ENCODE data around the gene TBC1D16. TPM values are rescaled to one million over a fixed set of nuclear protein-coding genes. Genes with fewer than 3 reads are reported as not detected.

Gene TBC1D16
- total RNA-seq, 1 experiment from 2014 or later, result 1,023 TPM

DNA sequence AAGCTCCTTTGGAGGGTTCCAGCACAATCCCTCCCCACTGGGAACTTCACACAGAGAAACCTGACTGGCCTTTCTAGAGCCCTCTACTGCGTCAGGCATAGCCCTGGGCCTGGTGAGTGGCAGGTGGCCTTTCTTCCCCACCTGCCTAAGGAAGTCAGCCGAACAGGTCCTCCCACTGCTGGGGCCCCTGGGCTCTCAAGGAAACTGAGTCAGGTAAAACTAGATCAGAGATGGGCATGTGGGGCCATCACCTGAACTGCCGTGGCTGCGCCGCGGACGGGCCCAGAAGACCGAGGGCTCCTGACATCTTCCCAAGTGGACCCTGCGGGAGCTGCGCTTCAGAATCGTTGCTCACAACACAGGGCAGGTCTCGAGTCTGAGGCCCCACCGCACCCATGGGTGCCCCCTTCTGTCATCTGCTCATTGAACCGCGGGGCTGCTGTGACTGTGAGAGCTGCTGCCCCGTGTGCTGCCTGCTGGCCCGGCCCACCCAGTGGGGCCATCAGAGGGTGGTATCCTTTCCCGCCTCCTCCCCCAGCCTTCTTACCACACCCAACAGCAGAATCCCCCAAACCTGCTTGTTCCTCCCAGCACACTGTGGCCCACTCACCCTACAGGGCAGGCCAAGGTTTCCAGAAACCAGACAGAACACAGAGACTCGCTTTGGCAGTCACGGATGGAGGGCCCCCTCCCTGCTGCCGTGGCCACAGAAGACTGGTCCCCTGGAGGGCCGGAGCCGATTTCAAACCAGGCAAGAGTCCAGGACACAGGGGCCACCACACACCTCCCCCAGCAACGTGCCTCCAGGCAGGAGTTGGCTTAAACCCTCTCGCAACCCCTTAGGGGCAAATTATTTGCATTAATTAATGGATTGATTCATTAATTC, 81.1 kb downstream of the TBC1D16 start:
- peak; percentile 16 for DNase-seq (ENCODE audit: low read depth, low spot score)
- in situ Hi-C loops (cut with HindIII; ENCODE audit: low pct_unique_long_range_greater_than_20kb, low sequenced_read_pairs), result no loop called here

DNA sequence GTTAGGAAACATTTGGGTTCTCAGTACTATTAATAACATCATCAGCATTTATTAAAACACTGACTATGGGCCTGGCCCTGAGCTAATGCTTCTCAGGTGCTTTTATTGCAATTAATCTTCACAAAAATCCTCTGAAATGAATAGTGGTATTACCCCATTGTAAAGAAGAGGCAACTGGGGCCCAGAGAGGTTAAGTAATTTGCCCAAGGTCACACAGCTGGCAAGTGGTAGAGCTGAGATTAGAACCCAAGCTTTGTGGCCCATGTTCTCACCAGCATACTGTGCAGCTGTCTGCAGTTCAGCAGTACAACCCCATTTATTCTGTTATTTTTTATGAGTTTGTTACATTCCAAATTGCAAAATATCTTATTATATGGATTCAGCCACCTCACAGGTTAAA, 82.3 kb downstream of the TBC1D16 start:
- no peak for DNase-seq (ENCODE audit: low read depth, low spot score)
- in situ Hi-C loops (cut with HindIII; ENCODE audit: low pct_unique_long_range_greater_than_20kb, low sequenced_read_pairs), result no loop called here

GRCh38 chr17:79952901-79953300, 82.8 kb downstream of the TBC1D16 start:
- peak; percentile 52 for DNase-seq (ENCODE audit: low read depth, low spot score)
- in situ Hi-C loops (cut with HindIII; ENCODE audit: low pct_unique_long_range_greater_than_20kb, low sequenced_read_pairs), result no loop called here

DNA sequence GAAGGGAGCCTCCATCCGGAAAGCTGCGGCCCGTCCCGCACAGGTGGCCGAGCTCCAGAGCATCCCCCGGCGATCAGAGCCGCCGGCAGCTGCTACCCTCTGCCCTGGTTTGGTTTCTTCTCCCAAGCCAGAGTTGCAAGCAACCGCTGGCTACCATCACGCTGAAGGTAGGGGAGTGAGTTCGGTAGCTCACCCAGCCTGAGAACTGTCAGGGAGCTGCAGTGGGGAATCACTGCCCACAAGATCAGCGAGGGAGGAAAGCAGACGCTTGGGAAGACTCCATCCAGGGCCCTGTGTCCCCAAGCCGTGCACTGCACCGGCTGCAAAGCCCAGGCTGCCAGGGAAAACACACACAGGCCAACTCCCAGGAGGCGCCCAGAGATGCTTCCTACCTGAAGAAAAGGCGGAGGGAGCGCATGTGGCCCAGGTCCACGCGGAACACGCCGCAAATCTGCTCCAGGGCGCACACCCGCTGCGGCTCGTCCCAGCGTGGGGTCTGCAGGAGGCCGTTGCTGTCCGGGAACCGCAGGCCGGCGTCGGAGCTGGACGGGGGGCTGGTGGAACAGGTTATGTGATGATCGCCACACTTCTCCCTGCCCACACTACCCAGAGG, 83.3 kb downstream of the TBC1D16 start:
- in situ Hi-C loops (cut with HindIII; ENCODE audit: low pct_unique_long_range_greater_than_20kb, low sequenced_read_pairs), result no loop called here
- no peak for DNase-seq (ENCODE audit: low read depth, low spot score)

DNA sequence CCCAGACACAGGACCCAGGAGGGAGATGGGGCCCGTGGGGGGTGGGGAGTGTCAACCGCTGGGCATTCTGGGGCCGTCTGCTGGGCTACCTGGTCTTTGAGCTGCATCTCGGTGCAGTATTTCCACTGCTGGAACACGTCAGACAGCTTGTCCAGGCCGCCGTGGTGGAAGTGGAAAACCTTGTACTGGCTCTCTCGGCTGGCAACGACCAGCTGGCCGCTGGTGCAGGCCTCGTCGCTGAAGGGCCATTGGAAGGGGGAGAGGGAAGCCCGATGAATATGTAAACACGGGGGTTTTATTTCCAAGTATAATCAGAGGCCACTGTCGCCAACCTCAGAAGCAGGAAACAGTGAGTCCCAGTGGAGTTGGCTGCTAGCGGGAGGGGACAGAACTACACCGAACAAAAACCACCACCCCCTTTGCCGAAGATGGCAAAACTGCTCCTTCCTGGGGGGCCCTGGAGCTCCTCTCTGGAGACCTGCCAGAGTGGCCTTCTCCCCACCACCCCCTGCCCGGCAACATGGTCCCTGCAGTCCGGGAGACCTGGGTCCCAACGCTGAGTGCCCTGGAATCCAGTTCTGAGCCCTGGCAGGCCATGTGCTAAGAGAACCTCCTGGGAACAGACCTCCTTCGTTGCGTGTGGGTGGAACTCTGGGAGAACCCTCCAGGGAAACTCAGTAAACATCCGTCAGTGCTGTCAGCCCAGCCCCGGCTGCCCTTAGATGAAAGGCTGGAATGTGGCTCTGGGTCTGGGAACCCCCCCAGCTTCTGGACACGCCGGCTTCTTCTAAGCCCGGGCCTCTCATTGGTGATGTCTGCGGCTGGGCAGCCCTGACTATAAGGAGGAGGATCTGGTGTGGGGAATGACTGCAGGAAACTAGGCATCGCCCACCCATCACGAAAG, 84.1 kb downstream of the TBC1D16 start:
- in situ Hi-C loops (cut with HindIII; ENCODE audit: low pct_unique_long_range_greater_than_20kb, low sequenced_read_pairs), result no loop called here
- peak; percentile 98 for DNase-seq (ENCODE audit: low read depth, low spot score)

- in situ Hi-C loops (cut with HindIII; ENCODE audit: low pct_unique_long_range_greater_than_20kb, low sequenced_read_pairs), result no loop called here
- DNase-seq (ENCODE audit: low read depth, low spot score), result peak; percentile 100
These were observed 84.9 kb downstream of the TBC1D16 start for GRCh38 chr17:79950751-79951150.

DNA sequence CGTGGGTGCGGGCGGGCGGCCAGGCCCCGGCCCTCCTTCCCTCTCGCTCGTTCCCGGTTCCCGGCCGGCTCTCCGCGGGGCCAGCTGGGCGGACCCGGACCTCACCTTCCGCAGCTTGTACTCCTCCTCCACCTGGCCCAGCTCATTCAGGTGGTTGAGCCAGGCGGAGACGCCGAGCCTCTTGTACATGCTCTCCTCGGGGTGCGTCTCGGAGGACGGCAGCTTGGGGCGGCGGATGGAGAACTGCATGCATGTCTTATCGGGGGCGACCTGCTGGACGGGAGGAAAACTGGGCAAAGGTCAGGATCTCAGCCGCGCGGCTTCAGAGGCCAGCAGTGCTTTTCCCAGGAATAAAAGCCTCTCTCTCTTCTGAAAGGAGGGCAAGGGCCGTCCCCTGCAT, 85.4 kb downstream of the TBC1D16 start:
- no peak for DNase-seq (ENCODE audit: low read depth, low spot score)
- in situ Hi-C loops (cut with HindIII; ENCODE audit: low pct_unique_long_range_greater_than_20kb, low sequenced_read_pairs), result no loop called here

DNA sequence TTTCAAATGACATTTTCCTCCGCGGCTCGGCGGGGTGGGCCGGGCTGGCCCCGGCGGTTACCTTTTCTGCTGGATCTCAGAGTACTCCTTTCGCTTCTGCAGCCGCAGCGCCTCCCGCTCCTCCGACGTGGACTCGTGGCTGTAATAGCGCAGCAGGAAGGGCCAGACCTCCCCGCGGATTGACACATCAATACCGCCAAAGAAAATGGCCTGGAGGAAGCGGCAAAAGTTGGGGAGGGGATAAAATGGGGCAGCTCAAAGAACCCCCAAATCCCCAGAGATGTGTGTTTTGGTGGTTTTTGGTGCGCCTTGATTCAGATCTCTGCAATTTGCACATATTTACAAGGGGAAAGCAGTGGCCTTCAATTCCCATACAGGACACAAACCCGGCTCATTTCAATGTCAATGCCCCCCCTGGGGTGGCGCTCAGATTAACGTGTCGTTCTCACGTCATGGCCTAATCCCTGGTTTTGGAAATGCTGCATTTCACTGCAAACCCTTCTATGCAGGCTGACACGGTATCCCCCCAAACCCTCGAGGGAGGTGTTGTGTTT, 85.9 kb downstream of the TBC1D16 start:
- peak; percentile 76 for DNase-seq (ENCODE audit: low read depth, low spot score)
- in situ Hi-C loops (cut with HindIII; ENCODE audit: low pct_unique_long_range_greater_than_20kb, low sequenced_read_pairs), result no loop called here

GRCh38 chr17:79948945-79949655, 86.6 kb downstream of the TBC1D16 start:
- peak; percentile 77 for DNase-seq (ENCODE audit: low read depth, low spot score)
- in situ Hi-C loops (cut with HindIII; ENCODE audit: low pct_unique_long_range_greater_than_20kb, low sequenced_read_pairs), result no loop called here

DNA sequence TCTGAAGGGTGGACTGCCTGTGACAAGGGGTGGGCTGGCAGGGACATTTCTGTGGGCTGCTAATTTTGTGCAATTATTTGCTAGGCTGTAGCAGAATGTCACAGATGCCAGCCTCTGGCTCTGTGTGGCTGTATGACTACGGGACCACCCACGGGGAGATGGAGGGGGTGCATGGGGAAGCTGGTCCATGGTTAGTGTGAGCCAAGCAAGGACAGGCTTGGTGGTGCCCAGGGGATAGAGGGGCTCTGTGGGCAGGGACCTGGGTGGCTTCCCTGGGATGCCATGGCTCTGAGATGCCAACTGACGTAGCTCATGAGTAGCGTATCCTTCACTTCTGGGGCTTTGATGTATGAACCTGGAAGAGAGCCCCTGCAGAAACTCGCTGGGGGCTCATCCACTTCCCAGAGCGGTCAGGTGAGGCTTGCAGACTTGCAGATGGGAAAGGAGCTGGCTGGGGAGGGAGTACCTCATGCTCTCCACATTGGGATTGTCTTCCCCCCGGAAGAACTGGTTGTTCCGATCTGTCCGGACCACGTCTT, 87.2 kb downstream of the TBC1D16 start:
- in situ Hi-C loops (cut with HindIII; ENCODE audit: low pct_unique_long_range_greater_than_20kb, low sequenced_read_pairs), result no loop called here
- DNase-seq (ENCODE audit: low read depth, low spot score), result no peak

GRCh38 chr17:79947351-79948031, 88.2 kb downstream of the TBC1D16 start:
- DNase-seq (ENCODE audit: low read depth, low spot score), result peak; percentile 85

GRCh38 chr17:79946352-79947231, 89.1 kb downstream of the TBC1D16 start:
- DNase-seq (ENCODE audit: low read depth, low spot score), result peak; percentile 38
- in situ Hi-C loops (cut with HindIII; ENCODE audit: low pct_unique_long_range_greater_than_20kb, low sequenced_read_pairs), result no loop called here

More at GRCh38 chr17:79947351-79948031, 88.2 kb downstream of the TBC1D16 start:
- in situ Hi-C loops (cut with HindIII; ENCODE audit: low pct_unique_long_range_greater_than_20kb, low sequenced_read_pairs), result no loop called here

GRCh38 chr17:79945591-79946255, 89.9 kb downstream of the TBC1D16 start:
- peak; percentile 29 for DNase-seq (ENCODE audit: low read depth, low spot score)
- in situ Hi-C loops (cut with HindIII; ENCODE audit: low pct_unique_long_range_greater_than_20kb, low sequenced_read_pairs), result no loop called here

- in situ Hi-C loops (cut with HindIII; ENCODE audit: low pct_unique_long_range_greater_than_20kb, low sequenced_read_pairs), result no loop called here
- DNase-seq (ENCODE audit: low read depth, low spot score), result no peak
These were observed 90.8 kb downstream of the TBC1D16 start for GRCh38 chr17:79944821-79945391.

Data from SK-MEL-5 (cell line).